HG02973 (cell line): ENCODE results near the gene WDR27.

Experiments used
- ATAC-seq: cut with Tn5 transposase; IDR thresholded peaks from one replicate; pipeline ENCODE4 v1.9.1; 2021; ENCODE audit warnings: moderate library complexity; ENCODE audit not compliant: unreplicated experiment

Gene WDR27

DNA sequence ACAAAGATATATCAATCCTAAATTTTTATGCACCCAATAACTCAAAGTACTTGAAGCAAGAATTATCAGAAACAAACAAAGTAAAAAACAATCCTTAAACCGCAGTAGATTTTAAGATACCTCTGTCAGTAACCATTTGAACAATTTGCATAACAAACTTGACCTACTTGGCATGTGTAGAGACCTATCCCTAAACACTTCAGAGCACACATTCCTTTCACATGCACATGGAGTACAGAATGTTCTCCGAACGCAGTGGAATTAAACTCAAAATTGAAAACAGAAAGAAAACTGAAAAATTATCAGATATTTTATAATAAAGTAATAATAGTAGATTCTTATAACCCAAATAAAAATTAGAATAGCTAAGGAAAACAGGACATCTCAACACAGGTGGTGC is 285.6 kb downstream of the WDR27 start:
- ATAC-seq = no peak

DNA sequence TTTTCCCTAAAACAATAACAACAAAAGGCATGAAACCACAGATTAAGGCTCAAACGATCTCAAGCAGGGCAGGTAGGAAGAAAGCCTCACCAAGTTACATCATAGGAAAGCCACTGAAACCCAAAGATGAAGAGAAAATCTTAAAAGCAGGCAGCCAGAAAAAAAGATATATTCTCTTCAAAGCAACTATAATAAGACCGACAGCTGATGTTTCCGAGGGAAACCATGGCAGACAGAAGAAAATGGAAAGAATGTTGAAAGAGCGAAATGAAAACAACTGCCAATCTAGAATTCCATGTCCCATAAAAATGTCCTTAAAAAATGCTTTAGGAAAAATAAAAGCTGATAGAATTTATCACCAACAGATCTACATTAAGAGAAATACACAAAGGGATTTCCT is 286.6 kb downstream of the WDR27 start:
- ATAC-seq = no peak

DNA sequence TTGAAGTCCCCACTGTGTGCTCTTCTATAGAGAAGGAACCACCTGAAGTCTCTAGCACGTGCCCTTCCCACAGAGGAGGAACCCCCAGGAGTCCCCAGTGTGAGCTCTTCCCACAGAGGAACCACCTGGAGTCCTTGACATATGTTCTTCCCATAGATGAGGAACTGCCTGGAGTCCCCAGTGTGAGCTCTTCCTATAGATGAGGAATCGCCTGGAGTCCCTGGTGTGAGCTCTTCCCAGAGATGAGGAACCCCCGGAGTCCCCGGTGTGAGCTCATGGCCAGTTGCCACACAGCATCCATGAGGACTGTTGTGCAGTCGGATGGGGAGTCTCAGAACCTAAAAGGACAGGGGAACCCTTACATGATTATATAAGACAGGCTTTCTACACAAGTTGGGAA is 290.1 kb downstream of the WDR27 start:
- ATAC-seq = no peak

DNA sequence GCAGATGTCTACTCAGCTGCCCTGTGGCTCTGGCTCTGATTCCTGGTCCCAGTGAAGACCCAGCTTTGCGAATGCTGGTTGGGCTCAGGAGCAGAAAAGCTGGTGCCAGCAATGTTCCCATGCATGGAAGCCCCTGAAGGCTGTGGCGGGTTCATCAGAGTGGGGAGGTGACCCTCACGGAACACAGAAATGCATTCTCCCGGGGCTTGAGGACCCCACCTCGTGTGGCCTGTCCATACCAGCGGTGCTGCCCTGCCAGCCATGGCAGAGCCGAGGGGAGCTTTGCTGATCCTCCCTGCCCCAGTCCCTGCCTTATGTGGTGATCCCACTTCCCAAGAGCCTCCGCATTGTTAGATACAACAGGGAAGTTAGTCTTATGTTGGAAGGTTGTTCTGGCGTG is 290.5 kb downstream of the WDR27 start:
- no peak for ATAC-seq

DNA sequence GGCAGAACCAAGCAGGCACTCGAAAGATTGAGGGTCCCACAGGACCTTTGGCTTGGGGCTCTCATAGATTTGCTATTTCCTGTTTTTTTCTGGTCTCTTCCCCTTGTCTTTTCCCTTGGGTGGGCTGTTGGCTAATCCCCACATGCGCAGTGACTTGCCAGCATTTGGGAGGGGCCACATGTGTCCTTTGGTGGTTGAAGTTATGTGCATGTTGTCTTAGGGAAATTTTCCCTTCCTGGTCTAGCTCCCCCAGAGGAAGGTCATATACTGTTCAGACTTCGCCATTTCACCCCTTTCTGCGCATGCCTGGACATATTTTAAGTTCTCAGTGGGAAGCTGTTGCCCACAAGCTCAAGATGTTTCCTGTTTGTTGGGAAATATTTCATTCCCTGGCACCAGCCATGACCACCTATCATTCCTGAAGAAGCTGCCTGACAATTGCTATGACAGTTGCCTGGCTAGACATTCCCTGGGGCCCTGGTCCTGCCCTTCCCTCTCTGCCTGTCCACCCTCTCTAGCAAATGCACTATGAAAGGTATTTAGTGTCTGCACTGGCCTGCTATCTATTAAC is 292.0 kb downstream of the WDR27 start:
- ATAC-seq = no peak

DNA sequence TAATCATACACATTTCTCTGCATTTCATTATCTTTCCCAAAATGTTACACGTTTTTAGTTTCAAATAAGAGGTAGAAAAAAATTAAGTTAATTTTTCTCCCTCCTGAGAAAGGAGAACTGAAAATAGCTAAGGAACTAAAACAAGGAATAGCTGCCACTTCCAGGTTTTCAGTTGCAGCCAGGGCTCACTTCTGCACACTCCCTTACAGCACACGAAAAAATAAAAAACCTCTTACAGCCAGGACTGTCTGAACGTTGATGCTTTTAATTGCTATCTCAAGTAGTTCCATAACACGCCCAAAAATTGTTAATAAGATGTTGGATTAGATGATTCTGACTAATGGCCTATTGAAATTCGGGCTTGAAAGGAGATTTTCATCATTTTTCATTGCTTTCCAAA is 294.5 kb downstream of the WDR27 start:
- no peak for ATAC-seq
